PC-3 (cell line): ENCODE measurements around the gene CD7.

Source experiments
- EZH2 ChIP-seq: fragments of 300-600 bp; sonication (generic); IDR thresholded peaks from one replicate; pipeline ENCODE4 v1.6.1; 2017; ENCODE audit warnings: antibody characterized with exemption, mild to moderate bottlenecking, low read length; ENCODE audit not compliant: unreplicated experiment
- EZH2phosphoT487 ChIP-seq: fragments of 300-600 bp; sonication (generic); IDR thresholded peaks from 2 replicates; pipeline ENCODE4 v1.6.1; 2018; ENCODE audit warnings: mild to moderate bottlenecking, antibody characterized with exemption, low read length, borderline replicate concordance
- TF ChIP-seq, protein P1 (sequence below): fragments of 300-600 bp; sonication (generic); conservative IDR thresholded peaks from 2 replicates; pipeline ENCODE4 v1.5.1; 2017; ENCODE audit warnings: antibody characterized with exemption, low read depth, mild to moderate bottlenecking, low read length

DNA sequence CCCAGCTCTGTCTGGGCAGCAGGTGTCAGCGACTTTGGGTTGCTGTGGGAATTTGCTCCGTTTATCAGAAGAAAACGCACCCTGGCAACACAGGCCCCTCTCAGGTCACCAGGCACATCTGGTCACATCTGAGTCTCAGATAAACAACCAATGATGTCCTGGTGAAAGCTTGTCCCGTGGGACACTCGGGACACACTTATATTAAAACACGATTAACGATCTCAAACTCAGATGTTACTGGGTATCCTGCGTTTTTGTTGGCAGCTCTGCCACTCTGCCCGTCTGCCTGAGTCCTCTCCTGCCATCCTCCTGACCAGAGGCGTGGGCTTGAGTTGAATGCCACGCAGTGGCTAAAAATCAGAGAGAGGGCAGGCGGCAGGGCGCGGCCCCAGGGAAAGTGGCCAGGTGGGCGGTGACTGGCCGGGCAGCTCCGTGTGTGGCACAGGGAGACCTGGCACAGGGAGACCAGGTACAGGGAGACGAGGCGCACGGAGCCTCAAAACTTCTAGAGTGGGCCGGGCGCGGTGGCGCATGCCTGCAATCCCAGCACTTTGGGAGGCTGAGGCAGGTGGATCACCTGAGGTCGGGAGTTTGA, 14.0 kb upstream of the CD7 start:
- TF ChIP-seq, protein P1, sequence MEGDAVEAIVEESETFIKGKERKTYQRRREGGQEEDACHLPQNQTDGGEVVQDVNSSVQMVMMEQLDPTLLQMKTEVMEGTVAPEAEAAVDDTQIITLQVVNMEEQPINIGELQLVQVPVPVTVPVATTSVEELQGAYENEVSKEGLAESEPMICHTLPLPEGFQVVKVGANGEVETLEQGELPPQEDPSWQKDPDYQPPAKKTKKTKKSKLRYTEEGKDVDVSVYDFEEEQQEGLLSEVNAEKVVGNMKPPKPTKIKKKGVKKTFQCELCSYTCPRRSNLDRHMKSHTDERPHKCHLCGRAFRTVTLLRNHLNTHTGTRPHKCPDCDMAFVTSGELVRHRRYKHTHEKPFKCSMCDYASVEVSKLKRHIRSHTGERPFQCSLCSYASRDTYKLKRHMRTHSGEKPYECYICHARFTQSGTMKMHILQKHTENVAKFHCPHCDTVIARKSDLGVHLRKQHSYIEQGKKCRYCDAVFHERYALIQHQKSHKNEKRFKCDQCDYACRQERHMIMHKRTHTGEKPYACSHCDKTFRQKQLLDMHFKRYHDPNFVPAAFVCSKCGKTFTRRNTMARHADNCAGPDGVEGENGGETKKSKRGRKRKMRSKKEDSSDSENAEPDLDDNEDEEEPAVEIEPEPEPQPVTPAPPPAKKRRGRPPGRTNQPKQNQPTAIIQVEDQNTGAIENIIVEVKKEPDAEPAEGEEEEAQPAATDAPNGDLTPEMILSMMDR, result no peak
- no peak for TF ChIP-seq EZH2
- TF ChIP-seq EZH2phosphoT487, result no peak
